ENCODE data around the gene SLC2A6. TPM values are rescaled to one million over a fixed set of nuclear protein-coding genes. Genes with fewer than 3 reads are reported as not detected.

The SLC2A6 gene
- total RNA-seq, 2 experiments from 2014 or later: 6.3 to 7.1 TPM

DNA sequence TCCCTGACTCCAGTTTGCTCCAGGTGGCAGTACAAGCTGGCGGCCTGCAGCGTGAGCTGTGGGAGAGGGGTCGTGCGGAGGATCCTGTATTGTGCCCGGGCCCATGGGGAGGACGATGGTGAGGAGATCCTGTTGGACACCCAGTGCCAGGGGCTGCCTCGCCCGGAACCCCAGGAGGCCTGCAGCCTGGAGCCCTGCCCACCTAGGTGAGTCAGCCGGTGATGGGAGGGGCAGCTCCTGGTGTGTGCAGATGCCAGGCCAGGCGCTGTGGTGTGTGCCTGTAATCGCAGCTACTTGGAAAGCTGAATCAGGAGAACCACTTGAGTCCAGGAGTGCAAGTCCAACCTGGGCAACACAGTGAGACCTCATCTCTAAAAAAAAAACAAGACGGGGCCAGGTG, 29.1 kb downstream of the SLC2A6 start:
- H3K9me3 Mint-ChIP-seq: no peaks in the 10 kb centered on the region
- DNase-seq (no peak), ATAC-seq (ENCODE audit: low read depth) (no peak)
- no peak overlapping the region for H3K4me3 Mint-ChIP-seq
- no peaks in the 10 kb centered on the region for H3K4me1 Mint-ChIP-seq
- H3K27ac Mint-ChIP-seq: no peak overlapping the region
- no peaks in the 10 kb centered on the region for H3K36me3 Mint-ChIP-seq
- POLR2A ChIA-PET: no interaction called here
- H3K27me3 Mint-ChIP-seq: no peaks in the 10 kb centered on the region

DNA sequence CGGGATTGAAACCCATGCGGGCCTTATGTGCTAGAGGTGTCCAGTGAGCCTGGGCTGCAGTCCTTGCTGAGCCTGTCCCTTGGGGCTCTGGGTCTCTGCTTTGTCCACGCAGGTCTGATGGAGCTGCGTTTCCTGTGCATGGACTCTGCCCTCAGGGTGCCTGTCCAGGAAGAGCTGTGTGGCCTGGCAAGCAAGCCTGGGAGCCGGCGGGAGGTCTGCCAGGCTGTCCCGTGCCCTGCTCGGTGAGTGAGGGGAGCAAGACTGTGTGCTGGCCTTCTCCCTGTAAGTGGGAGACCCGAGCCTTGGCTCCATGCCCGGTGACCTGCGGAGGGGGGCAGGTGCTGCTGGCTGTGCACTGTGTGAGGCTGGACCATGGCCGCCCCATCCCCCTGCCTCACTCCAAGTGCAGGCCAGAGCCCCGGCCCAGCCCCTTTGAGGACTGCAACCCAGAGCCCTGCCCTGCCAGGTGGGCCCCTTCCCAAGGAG, 30.4 kb downstream of the SLC2A6 start:
- no peaks in the 10 kb centered on the region for H3K9me3 Mint-ChIP-seq
- no peak for ATAC-seq (ENCODE audit: low read depth)
- no peak overlapping the region for H3K4me3 Mint-ChIP-seq
- H3K27me3 Mint-ChIP-seq: no peaks in the 10 kb centered on the region
- no peak overlapping the region for H3K27ac Mint-ChIP-seq
- no peaks in the 10 kb centered on the region for H3K36me3 Mint-ChIP-seq
- no peak for DNase-seq
- no peaks in the 10 kb centered on the region for H3K4me1 Mint-ChIP-seq
- POLR2A ChIA-PET: no interaction called here

DNA sequence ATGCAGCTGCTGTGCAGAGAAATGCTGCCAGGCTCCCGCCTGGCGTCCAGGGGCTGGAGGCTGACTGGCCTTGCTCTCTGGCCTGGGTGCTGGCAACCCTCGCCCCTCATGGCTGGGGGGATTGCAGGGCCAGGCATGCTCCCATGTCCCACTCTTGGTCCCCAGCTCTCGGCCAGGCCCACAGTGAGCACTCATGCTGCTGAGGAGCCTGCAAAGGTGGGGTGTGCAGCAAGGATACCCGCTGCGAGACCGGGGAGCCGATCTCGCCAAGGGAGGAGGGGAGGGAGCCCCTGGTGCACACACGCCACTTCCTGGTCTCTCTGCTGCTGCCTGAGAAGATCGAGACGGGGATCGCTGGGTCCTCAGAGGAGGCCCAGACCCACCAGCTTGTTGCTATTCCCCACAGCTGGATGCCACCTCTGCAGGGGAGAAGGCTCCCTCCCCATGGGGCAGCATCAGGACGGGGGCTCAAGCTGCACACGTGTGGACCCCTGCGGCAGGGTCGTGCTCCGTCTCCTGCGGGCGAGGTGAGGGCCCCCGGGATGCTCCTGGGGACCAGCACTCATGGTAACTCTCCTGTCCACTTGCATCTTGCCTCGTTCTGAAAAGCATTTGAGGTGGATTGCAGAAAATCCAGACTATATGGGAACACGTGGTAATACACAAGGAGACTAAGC, 33.5 kb downstream of the SLC2A6 start:
- Mint-ChIP-seq H3K9me3 (no peaks in the 10 kb centered on the region), H3K27ac (no peak overlapping the region), H3K36me3 (no peaks in the 10 kb centered on the region), H3K4me1 (no peaks in the 10 kb centered on the region), H3K4me3 (no peak overlapping the region), H3K27me3 (no peaks in the 10 kb centered on the region)
- DNase-seq: no peak
- POLR2A ChIA-PET: no interaction called here
- ATAC-seq (ENCODE audit: low read depth): no peak

DNA sequence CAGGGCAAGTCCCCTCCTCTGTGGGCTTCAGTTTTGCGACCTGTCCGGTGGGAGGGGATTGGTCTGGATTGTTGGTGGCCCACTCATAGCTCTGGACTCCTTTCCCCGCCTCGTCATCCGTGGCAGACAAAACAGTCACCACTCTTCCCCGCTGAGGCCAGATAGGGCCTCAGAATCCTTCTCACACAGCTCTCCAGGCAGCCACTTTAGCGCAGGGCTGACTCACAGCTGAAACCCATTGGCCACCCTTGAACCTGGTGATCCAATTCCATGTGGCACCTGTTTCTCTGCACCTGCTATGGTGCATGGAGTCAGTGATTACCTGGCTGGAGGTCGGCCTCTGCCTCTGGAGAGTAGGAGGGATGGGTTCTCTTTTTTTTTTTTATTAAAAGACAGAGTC, 34.9 kb downstream of the SLC2A6 start:
- Mint-ChIP-seq H3K4me3 (no peak overlapping the region), H3K9me3 (no peaks in the 10 kb centered on the region), H3K27me3 (no peaks in the 10 kb centered on the region)

DNA sequence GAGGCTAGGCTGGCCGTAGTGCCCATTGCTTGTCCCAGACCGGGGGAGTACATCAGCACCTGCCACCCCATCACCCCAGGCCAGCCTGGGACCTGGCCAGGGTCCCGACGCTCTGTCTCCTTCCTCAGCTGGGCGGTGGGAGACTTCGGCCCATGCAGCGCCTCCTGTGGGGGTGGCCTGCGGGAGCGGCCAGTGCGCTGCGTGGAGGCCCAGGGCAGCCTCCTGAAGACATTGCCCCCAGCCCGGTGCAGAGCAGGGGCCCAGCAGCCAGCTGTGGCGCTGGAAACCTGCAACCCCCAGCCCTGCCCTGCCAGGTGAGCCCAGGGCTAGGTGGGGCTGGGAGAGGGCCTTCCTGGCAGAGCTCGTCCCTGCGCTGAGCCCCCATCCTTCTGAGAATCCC, 35.7 kb downstream of the SLC2A6 start:
- H3K27me3 Mint-ChIP-seq: no peaks in the 10 kb centered on the region
- no peak overlapping the region for H3K27ac Mint-ChIP-seq
- no peaks in the 10 kb centered on the region for H3K36me3 Mint-ChIP-seq
- ATAC-seq (ENCODE audit: low read depth) (no peak), DNase-seq (no peak)
- H3K4me1 Mint-ChIP-seq: no peaks in the 10 kb centered on the region
- H3K9me3 Mint-ChIP-seq: no peaks in the 10 kb centered on the region
- no peak overlapping the region for H3K4me3 Mint-ChIP-seq
- POLR2A ChIA-PET: no interaction called here

More for the DNA sequence above, 34.9 kb downstream of the SLC2A6 start:
- H3K36me3 Mint-ChIP-seq: no peaks in the 10 kb centered on the region
- ATAC-seq (ENCODE audit: low read depth) (no peak), DNase-seq (no peak)
- H3K4me1 Mint-ChIP-seq: no peaks in the 10 kb centered on the region
- H3K27ac Mint-ChIP-seq: no peak overlapping the region
- POLR2A ChIA-PET: no interaction called here

DNA sequence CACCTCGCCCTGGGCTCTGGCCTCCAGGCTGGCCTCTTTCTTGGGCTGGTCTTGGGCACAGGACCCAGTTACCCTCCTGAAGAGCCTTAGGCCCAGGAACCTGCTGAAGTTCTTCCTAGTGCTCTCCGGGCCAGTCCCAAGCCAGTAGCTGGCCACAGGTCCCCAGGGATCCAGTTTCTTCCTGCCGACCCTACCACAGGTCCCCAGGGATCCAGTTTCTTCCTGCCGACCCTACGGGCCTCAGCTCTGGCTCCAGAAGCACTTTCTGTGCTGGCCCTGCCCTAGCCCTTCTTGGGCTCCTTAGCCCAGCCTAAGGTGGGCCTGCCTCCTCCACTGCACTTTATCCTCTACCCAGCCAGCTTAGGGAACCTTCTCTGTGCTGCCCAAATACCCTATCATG, 37.3 kb downstream of the SLC2A6 start:
- Mint-ChIP-seq H3K27ac (no peak overlapping the region), H3K27me3 (no peaks in the 10 kb centered on the region), H3K4me3 (no peak overlapping the region), H3K36me3 (no peaks in the 10 kb centered on the region), H3K9me3 (no peaks in the 10 kb centered on the region), H3K4me1 (no peaks in the 10 kb centered on the region)
- no peak for DNase-seq
- no peak for ATAC-seq (ENCODE audit: low read depth)
- POLR2A ChIA-PET: no interaction called here

DNA sequence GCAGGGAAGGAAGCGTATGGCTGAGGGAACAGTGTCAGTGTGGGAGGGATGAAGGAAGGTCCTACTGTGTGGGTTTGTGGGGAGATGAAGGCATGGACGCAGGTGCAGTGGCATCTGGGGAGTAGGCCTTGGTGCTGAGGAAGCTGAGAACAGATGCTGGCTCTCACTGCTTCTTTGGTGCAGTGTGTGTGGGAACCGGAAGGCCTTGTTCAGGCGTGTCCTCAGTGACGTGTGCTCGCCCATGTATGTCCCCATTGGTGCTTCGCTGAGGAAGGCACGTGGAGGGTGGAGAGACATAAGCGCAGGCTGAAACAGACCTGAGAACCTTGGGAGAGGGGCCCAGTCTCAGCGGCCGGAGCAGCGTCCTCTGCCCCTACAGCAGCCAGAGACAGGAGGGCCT, 38.0 kb downstream of the SLC2A6 start:
- DNase-seq (no peak), ATAC-seq (ENCODE audit: low read depth) (no peak)
- H3K4me1 Mint-ChIP-seq: no peaks in the 10 kb centered on the region
- H3K9me3 Mint-ChIP-seq: no peaks in the 10 kb centered on the region
- H3K27me3 Mint-ChIP-seq: no peaks in the 10 kb centered on the region
- no peak overlapping the region for H3K27ac Mint-ChIP-seq
- POLR2A ChIA-PET: no interaction called here
- no peak overlapping the region for H3K4me3 Mint-ChIP-seq
- no peaks in the 10 kb centered on the region for H3K36me3 Mint-ChIP-seq

DNA sequence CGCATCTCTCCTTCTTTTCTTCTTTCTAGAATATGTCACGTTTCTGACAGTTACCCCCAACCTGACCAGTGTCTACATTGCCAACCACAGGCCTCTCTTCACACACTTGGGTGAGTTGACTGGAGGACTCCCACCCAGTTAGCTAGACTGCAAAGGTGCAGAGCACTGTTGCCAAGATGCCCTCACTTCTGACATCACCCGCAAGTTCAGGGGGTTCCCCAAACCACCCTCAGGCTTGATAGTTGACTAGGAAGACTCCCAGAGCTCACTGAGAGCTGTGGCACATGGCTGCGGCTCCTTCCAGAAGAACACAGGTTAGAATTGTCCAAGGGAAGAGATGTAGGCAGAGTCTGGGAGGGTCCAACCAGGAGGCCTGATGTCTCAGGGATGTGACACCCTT, 39.6 kb downstream of the SLC2A6 start:
- DNase-seq (no peak), ATAC-seq (ENCODE audit: low read depth) (no peak)
- POLR2A ChIA-PET: no interaction called here
- Mint-ChIP-seq H3K27me3 (no peaks in the 10 kb centered on the region), H3K9me3 (no peaks in the 10 kb centered on the region), H3K4me1 (no peaks in the 10 kb centered on the region), H3K27ac (no peak overlapping the region), H3K36me3 (no peaks in the 10 kb centered on the region), H3K4me3 (no peak overlapping the region)

DNA sequence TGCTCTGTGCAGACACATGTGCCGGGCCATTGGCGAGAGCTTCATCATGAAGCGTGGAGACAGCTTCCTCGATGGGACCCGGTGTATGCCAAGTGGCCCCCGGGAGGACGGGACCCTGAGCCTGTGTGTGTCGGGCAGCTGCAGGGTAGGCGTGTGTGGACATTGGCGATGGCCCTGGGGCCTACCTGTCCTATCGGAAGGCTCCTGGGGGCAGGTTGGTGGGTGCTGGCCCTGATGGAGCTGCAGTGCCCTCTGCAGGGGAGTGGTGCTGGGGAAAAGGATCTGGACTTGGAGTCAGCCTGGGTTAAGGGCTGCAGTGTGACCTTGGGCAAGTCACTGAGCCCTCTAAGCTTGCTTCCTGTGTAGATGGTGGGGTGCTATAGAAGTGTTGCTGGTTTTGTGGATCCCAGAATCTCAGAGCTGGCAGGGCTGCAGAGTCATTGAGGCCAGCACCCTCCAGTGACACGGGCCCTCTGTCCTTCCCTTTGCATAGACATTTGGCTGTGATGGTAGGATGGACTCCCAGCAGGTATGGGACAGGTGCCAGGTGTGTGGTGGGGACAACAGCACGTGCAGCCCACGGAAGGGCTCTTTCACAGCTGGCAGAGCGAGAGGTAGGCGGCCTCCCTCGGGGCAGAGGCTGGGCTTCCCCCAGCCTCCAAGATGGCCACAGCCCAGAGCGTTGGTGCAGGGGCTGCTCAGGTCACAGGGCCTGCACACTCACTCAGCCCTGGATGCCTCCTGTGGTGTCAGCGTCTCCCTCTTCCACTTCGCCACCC, 41.0 kb downstream of the SLC2A6 start:
- Mint-ChIP-seq H3K4me3 (no peak overlapping the region), H3K36me3 (no peaks in the 10 kb centered on the region), H3K4me1 (no peaks in the 10 kb centered on the region), H3K9me3 (no peaks in the 10 kb centered on the region), H3K27ac (no peak overlapping the region), H3K27me3 (no peaks in the 10 kb centered on the region)
- DNase-seq: no peak
- no peak for ATAC-seq (ENCODE audit: low read depth)
- POLR2A ChIA-PET: no interaction called here

DNA sequence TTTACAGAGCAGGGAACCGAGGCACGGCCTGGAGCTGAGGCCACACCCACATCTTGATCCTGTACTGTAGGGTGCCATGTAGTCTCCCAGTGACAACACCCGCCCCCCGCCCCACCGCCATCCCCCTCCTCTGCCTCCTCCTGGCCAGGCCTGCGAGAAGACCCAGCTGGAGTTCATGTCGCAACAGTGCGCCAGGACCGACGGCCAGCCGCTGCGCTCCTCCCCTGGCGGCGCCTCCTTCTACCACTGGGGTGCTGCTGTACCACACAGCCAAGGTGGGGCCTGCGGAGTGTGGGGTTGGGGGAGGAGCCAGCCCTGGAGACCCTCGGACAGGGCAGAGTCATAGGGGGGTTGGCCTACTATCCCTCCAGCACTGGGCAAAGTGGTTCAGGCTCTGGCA, 42.2 kb downstream of the SLC2A6 start:
- Mint-ChIP-seq H3K27ac (no peak overlapping the region), H3K4me3 (no peak overlapping the region), H3K27me3 (no peaks in the 10 kb centered on the region), H3K4me1 (no peaks in the 10 kb centered on the region), H3K36me3 (no peaks in the 10 kb centered on the region), H3K9me3 (no peaks in the 10 kb centered on the region)
- DNase-seq (no peak), ATAC-seq (ENCODE audit: low read depth) (no peak)
- POLR2A ChIA-PET: no interaction called here

DNA sequence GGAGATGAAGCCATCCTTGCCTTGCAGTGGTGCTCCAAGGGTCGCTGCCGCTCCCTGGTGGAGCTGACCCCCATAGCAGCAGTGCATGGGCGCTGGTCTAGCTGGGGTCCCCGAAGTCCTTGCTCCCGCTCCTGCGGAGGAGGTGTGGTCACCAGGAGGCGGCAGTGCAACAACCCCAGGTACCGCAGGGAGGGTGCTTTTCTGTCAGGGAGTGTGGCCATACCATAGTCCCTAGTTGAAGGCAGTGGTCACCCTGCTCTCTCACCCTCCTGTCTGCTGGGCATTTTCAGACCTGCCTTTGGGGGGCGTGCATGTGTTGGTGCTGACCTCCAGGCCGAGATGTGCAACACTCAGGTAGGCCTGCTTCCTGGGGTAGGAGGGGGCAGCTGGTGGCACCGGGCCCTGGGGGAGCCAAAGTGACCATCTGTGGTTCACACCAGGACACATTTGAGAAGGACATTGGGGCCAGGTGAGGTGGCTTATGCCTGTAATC, 45.5 kb downstream of the SLC2A6 start:
- no peak for ATAC-seq (ENCODE audit: low read depth)

DNA sequence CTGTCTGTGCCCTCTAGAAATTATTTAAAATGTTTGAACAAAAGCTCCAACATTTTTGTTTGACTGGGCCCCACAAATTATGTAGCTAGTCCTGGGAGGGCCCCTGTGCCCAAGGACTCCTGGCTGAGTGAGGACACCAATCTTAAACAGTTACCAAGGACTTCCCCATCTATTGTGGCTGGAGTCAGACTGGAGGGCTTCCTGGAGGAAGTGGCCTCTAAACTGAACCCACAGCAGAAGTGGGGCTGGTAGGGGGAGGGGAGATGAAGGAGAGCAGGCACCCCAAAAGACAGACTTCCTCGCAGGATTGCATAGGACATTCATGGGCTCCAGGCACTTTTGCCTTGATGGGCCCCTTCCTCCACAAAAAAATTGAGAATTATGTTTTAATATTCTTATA, 48.7 kb downstream of the SLC2A6 start:
- Mint-ChIP-seq H3K4me1 (peaks cover 4% of the 10 kb centered on the region), H3K9me3 (no peaks in the 10 kb centered on the region), H3K36me3 (no peaks in the 10 kb centered on the region), H3K27ac (no peak overlapping the region), H3K27me3 (peaks cover 34% of the 10 kb centered on the region), H3K4me3 (no peak overlapping the region)
- ATAC-seq (ENCODE audit: low read depth) (no peak), DNase-seq (no peak)
- POLR2A ChIA-PET: no interaction called here

More for the DNA sequence above, 45.5 kb downstream of the SLC2A6 start:
- no peaks in the 10 kb centered on the region for H3K36me3 Mint-ChIP-seq
- POLR2A ChIA-PET: no interaction called here
- H3K27ac Mint-ChIP-seq: no peak overlapping the region
- peaks cover 16% of the 10 kb centered on the region for H3K27me3 Mint-ChIP-seq
- H3K4me1 Mint-ChIP-seq: peaks cover 4% of the 10 kb centered on the region
- DNase-seq: no peak
- no peaks in the 10 kb centered on the region for H3K9me3 Mint-ChIP-seq
- H3K4me3 Mint-ChIP-seq: no peak overlapping the region

DNA sequence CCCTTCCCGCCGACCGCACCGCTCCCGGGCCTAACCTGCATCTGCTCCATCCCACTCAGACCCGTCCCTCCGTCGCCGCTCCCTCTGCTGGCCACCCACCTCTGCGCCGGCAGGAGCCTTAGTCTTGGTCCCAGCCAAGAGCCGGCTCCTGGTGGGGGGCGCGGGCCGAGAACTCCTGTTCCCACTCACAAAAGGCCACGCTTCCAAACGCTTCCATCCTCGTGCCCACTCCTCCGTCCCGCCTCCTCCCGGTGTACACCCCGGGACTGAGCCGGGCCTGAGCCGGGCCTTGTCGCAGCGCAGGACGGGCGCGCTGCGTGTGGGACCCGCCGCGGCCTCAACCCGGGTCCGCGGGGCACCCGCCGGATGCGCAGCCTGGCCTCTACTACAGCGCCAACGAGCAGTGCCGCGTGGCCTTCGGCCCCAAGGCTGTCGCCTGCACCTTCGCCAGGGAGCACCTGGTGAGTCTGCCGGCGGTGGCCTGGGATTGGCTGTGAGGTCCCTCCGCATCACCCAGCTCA, 49.2 kb downstream of the SLC2A6 start:
- POLR2A ChIA-PET: no interaction called here
- Mint-ChIP-seq H3K27ac (no peak overlapping the region), H3K27me3 (peaks cover 34% of the 10 kb centered on the region), H3K4me3 (peak overlapping the region; percentile 39), H3K4me1 (peaks cover 4% of the 10 kb centered on the region), H3K36me3 (no peaks in the 10 kb centered on the region), H3K9me3 (no peaks in the 10 kb centered on the region)
- peak; percentile 41 for DNase-seq
- peak; percentile 24 for ATAC-seq (ENCODE audit: low read depth)

DNA sequence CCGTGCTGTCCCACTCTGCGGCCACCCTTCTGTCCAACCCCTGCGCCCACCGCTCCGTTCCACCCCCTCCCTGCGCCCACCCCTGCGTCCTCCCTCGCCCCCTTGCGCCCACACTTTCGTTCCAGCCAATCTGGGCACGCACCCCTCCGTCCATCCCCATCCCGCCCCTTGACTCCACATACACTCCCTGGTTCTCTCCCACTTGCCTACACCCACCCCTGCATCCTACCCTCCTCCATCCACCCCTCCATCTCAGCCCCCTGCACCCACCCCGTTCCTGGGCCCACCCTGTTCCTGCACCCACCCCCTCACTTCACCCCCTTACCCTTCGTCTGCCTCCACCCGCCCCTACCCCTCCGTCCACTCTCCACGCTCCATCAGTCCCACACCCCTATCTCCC, 49.7 kb downstream of the SLC2A6 start:
- POLR2A ChIA-PET: no interaction called here
- ATAC-seq (ENCODE audit: low read depth) (no peak), DNase-seq (no peak)
- Mint-ChIP-seq H3K9me3 (no peaks in the 10 kb centered on the region), H3K27ac (no peak overlapping the region), H3K4me1 (peaks cover 4% of the 10 kb centered on the region), H3K4me3 (no peak overlapping the region), H3K27me3 (peaks cover 34% of the 10 kb centered on the region), H3K36me3 (no peaks in the 10 kb centered on the region)
